GM12878 (cell line): Measurements from ENCODE around the gene CFAP99.

ENCODE experiments used
- EZH2 ChIP-seq: IDR thresholded peaks from 2 replicates; pipeline ENCODE4 v1.6.1; 2012; ENCODE audit warnings: low read depth, mild to moderate bottlenecking, control low read depth, inconsistent platforms, low read length, borderline replicate concordance; ENCODE audit not compliant: control insufficient read depth
- JUND ChIP-seq: IDR thresholded peaks from 2 replicates; pipeline ENCODE4 v1.6.1; 2012; ENCODE audit warnings: low read depth, mild to moderate bottlenecking, low read length, improper control_type of control experiment, moderate library complexity
- MTA2 ChIP-seq: fragments of 450-650 bp; IDR thresholded peaks from 2 replicates; pipeline ENCODE4 v1.6.1; 2016; ENCODE audit warnings: low read depth, mild to moderate bottlenecking, moderate library complexity
- POLR2A ChIP-seq: IDR thresholded peaks from 2 replicates; pipeline ENCODE4 v1.6.1; 2011; ENCODE audit warnings: low read depth, mild to moderate bottlenecking, low read length
- SMAD1 ChIP-seq: fragments of 450-650 bp; IDR thresholded peaks from 2 replicates; pipeline ENCODE4 v1.6.1; 2018; ENCODE audit warnings: mild to moderate bottlenecking, low read depth; ENCODE audit not compliant: partially characterized antibody
- TCF7 ChIP-seq: IDR thresholded peaks from 2 replicates; pipeline ENCODE4 v1.6.1; 2014; ENCODE audit warnings: antibody characterized with exemption, borderline replicate concordance
- YY1 ChIP-seq: IDR thresholded peaks from 2 replicates; pipeline ENCODE4 v1.6.1; 2011; ENCODE audit warnings: low read depth, mild to moderate bottlenecking, low read length
- TF ChIP-seq, protein P1 (sequence below): IDR thresholded peaks from 2 replicates; pipeline ENCODE4 v1.6.1; 2012; ENCODE audit warnings: low read length, inconsistent platforms
- TF ChIP-seq, protein P2 (sequence below): IDR thresholded peaks from 2 replicates; pipeline ENCODE4 v1.6.1; 2012; ENCODE audit warnings: low read depth, low read length, improper control_type of control experiment

DNA sequence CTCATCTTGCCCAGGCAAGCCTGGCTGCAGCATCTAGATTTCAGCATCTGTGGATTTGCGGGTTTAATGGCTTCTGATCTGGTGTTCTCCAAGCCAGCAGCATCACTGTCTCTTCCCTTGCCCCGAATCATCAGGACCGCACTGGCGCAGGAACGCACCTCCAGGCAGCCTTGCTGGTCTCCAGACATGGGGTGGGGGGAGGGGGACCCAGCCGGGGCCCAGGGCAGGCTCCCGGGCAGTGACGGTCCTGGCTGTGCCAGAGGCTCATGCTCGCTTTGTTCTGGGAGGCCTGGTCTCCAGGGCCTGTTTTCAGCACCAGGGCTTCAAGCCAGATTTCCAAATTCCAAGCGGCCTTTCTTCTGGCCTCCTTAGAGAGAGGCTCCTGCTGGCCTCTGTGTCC, 4.9 kb downstream of the CFAP99 start:
- no peak for TF ChIP-seq TCF7
- TF ChIP-seq, protein P1, sequence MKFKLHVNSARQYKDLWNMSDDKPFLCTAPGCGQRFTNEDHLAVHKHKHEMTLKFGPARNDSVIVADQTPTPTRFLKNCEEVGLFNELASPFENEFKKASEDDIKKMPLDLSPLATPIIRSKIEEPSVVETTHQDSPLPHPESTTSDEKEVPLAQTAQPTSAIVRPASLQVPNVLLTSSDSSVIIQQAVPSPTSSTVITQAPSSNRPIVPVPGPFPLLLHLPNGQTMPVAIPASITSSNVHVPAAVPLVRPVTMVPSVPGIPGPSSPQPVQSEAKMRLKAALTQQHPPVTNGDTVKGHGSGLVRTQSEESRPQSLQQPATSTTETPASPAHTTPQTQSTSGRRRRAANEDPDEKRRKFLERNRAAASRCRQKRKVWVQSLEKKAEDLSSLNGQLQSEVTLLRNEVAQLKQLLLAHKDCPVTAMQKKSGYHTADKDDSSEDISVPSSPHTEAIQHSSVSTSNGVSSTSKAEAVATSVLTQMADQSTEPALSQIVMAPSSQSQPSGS = no peak
- no peak for TF ChIP-seq POLR2A
- no peak for TF ChIP-seq SMAD1
- TF ChIP-seq MTA2 = no peak
- TF ChIP-seq, protein P2, sequence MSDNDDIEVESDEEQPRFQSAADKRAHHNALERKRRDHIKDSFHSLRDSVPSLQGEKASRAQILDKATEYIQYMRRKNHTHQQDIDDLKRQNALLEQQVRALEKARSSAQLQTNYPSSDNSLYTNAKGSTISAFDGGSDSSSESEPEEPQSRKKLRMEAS = no peak
- TF ChIP-seq JUND = no peak
- no peak for TF ChIP-seq EZH2
- TF ChIP-seq YY1 = no peak
